Suprapubic skin (tissue), 4 donors: ENCODE results near the gene NCAPH2. TPM values are rescaled to one million over a fixed set of nuclear protein-coding genes. Genes with fewer than 3 reads are reported as not detected.

ENCODE experiments used
- DNase-seq, 2 donors: peaks; one replicate each; pipeline ENCODE4 v3.0.0-alpha.2; 2019; ENCODE audit warnings: low spot score in 2 of 2
- H3K27ac ChIP-seq: fragments of 200-600 bp; sonication (generic); one replicate; pipeline ENCODE4 v1.5.1; 2019
- H3K27me3 ChIP-seq: fragments of 200-600 bp; sonication (generic); one replicate; pipeline ENCODE4 v1.5.1; 2019
- H3K36me3 ChIP-seq: fragments of 200-600 bp; sonication (generic); one replicate; pipeline ENCODE4 v1.5.1; 2019
- H3K4me1 ChIP-seq: fragments of 200-600 bp; sonication (generic); one replicate; pipeline ENCODE4 v1.5.1; 2019
- H3K4me3 ChIP-seq: fragments of 200-600 bp; sonication (generic); one replicate; pipeline ENCODE4 v1.5.1; 2019; ENCODE audit warnings: mild to moderate bottlenecking
- H3K9me3 ChIP-seq: fragments of 200-600 bp; sonication (generic); one replicate; pipeline ENCODE4 v1.5.1; 2019
- EP300 ChIP-seq: sonication (generic); formaldehyde crosslinking; IDR thresholded peaks from one replicate; pipeline ENCODE4 v1.6.1; 2017; ENCODE audit warnings: antibody characterized with exemption
- POLR2A ChIP-seq, 2 donors: fragments of 450-650 bp; IDR thresholded peaks; one replicate each; pipeline ENCODE4 v1.6.1; 2017; ENCODE audit warnings: antibody characterized with exemption in 2 of 2, mild to moderate bottlenecking in 2 of 2, moderate library complexity in 2 of 2
- POLR2AphosphoS5 ChIP-seq, 3 donors: sonication (generic); formaldehyde crosslinking; IDR thresholded peaks; one replicate each; pipeline ENCODE4 v1.6.1; 2017; ENCODE audit warnings: antibody characterized with exemption in 3 of 3
- WGBS: methylation state at CpG from one replicate; pipeline ENCODE4 v1.1.5; 2018; 5-methylcytosine and 5-hydroxymethylcytosine counted together
- total RNA-seq, 4 donors: library from RNA; depleted of rRNA; stranded (reverse); fragments of >200 nt; gene quantifications; one replicate each; pipeline ENCODE4 v1.1.0, GENCODE V29; 2016
- TF ChIP-seq, protein P1 (sequence below), 2 donors: fragments of 200-600 bp in 1 of 2; fragments of 450-650 bp in 1 of 2; sonication (generic) in 1 of 2; IDR thresholded peaks; one replicate each; pipeline ENCODE4 v1.5.1; 2016 to 2019; ENCODE audit warnings: antibody characterized with exemption in 2 of 2, mild to moderate bottlenecking in 1 of 2, moderate library complexity in 1 of 2

Gene NCAPH2
- total RNA-seq, 4 donors from 2014 or later: 39.6 to 51.9 (median 50.0) TPM

DNA sequence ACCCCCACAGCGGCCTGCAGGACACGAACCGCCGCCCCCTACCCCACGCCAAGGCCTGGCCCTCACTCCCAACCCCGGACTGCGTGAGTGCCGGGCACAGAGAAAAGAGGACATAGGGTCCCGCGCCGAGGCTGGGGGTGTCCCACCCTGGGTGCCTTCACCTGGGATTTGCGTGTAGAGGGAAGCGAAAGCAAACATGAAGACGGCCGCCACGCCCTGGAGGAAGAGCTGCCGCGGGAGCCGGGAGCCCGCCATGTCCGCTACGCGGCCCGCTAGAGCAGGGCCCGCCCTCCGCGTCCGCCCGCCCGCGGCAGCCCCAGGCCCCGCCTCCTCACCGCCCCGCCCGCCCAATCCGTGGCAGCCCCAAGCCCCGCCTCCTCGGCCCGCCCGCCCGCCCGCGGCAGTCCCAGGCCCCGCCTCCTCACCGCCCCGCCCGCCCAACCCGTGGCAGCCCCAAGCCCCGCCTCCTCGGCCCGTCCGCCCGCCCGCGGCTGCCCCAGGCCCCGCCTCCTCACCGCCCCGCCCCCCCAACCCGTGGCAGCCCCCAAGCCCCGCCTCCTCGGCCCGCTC, 518 bp upstream of the NCAPH2 start, which contains the start of gene LMF2:
TSS of gene LMF2 (minus strand) at position 282 of the 570 bp plus-strand sequence. CDS start at position 255, 27 bp downstream.
- Histone ChIP-seq H3K36me3 (peaks cover 42% of the 10 kb centered on the region), H3K9me3 (no peaks in the 10 kb centered on the region), H3K27ac (peak within 1 kb of the TSS; percentile 86), H3K4me1 (peaks cover 49% of the 10 kb centered on the region), H3K4me3 (peak within 1 kb of the TSS; percentile 81), H3K27me3 (no peaks in the 10 kb centered on the region)
- no peak for TF ChIP-seq POLR2A (IDR thresholded peaks at IDR 0.05)
- no peak for TF ChIP-seq EP300
- WGBS: no CpG with 5 or more reads among the region's 62 CpGs
- peak; percentile 91 to 93 for DNase-seq

DNA sequence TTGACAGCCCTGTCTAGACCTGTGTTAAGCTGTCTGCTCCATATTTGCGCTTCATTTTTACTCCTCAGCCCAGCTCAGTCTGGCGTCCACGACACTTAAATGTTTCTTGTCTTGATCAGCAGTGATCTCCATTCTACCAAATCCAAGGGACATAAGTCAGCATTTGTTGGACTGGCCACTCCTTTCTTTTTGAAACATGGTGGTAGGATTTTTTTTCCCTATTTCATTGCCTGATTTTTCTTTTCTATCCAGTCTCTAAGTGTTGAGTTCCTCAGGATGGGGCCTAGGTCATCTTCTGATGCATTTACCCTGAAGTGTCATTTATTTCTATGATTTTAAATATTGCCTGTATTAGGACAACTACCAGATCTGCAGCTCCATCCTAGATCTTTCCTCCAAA, 873 bp downstream of the NCAPH2 start:
- peak overlapping the region; percentile 66 for H3K4me3 ChIP-seq
- peaks cover 29% of the 10 kb centered on the region for H3K36me3 ChIP-seq
- H3K9me3 ChIP-seq: no peaks in the 10 kb centered on the region
- H3K4me1 ChIP-seq: peaks cover 49% of the 10 kb centered on the region
- no peak for DNase-seq
- TF ChIP-seq EP300 (no peak), POLR2A (IDR thresholded peaks at IDR 0.05) (no peak), POLR2AphosphoS5 (IDR thresholded peaks at IDR 0.05) (no peak)
- TF ChIP-seq, protein P1, sequence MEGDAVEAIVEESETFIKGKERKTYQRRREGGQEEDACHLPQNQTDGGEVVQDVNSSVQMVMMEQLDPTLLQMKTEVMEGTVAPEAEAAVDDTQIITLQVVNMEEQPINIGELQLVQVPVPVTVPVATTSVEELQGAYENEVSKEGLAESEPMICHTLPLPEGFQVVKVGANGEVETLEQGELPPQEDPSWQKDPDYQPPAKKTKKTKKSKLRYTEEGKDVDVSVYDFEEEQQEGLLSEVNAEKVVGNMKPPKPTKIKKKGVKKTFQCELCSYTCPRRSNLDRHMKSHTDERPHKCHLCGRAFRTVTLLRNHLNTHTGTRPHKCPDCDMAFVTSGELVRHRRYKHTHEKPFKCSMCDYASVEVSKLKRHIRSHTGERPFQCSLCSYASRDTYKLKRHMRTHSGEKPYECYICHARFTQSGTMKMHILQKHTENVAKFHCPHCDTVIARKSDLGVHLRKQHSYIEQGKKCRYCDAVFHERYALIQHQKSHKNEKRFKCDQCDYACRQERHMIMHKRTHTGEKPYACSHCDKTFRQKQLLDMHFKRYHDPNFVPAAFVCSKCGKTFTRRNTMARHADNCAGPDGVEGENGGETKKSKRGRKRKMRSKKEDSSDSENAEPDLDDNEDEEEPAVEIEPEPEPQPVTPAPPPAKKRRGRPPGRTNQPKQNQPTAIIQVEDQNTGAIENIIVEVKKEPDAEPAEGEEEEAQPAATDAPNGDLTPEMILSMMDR (IDR thresholded peaks at IDR 0.05): no peak
- H3K27ac ChIP-seq: peak overlapping the region; percentile 86
- WGBS: 10% methylated on average over 3 of the region's 3 CpGs
- no peaks in the 10 kb centered on the region for H3K27me3 ChIP-seq

DNA sequence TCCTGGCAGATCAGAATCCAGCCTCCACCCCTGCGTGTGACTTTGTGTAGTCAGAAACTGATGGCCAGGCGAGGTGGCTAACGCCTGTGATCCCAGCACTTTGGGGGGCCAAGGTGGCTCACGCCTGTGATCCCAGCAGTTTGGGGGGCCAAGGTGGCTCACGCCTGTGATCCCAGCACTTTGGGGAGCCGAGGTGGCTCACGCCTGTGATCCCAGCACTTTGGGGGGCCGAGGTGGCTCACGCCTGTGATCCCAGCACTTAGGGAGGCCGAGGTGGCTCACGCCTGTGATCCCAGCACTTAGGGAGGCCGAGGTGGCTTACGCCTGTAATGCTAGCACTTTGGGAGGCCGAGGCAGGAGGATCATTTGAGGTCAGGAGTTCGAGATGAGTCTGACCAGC, 5.2 kb downstream of the NCAPH2 start:
- no peak for DNase-seq
- peaks cover 35% of the 10 kb centered on the region for H3K36me3 ChIP-seq
- no peak overlapping the region for H3K27ac ChIP-seq
- H3K27me3 ChIP-seq: no peaks in the 10 kb centered on the region
- TF ChIP-seq EP300 (no peak), POLR2AphosphoS5 (IDR thresholded peaks at IDR 0.05) (no peak), POLR2A (IDR thresholded peaks at IDR 0.05) (no peak)
- TF ChIP-seq, protein P1 (IDR thresholded peaks at IDR 0.05): no peak
- H3K9me3 ChIP-seq: no peaks in the 10 kb centered on the region
- H3K4me1 ChIP-seq: peaks cover 29% of the 10 kb centered on the region
- no peak overlapping the region for H3K4me3 ChIP-seq
- 91% methylated on average over 5 of the region's 15 CpGs for WGBS

DNA sequence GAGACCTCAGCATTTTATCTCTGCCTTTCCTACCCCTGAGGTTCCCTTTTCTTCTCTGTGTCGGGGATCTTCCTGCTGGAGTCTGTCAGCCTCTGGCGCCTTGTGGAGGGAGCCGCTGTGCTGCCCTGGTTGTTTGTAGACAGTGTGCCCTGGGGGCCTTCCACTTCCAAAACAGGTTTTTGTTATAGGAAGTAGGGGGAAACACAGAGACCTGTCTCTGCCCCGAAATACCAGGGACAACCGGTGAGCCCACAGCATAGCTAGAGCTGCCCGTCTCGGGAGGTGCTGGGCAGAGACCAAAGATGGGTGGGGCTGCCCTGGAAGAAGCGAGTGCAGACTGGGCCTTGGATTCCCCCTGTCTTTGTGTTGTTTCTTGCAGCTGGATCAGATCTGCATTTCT, 8.0 kb downstream of the NCAPH2 start:
- peaks cover 14% of the 10 kb centered on the region for H3K4me1 ChIP-seq
- no peak for DNase-seq
- H3K9me3 ChIP-seq: no peaks in the 10 kb centered on the region
- TF ChIP-seq EP300: no peak
- TF ChIP-seq, protein P1 (IDR thresholded peaks at IDR 0.05): no peak
- no peak for TF ChIP-seq POLR2AphosphoS5 (IDR thresholded peaks at IDR 0.05)
- TF ChIP-seq POLR2A (IDR thresholded peaks at IDR 0.05): no peak
- no peak overlapping the region for H3K27ac ChIP-seq
- H3K36me3 ChIP-seq: peaks cover 58% of the 10 kb centered on the region
- H3K27me3 ChIP-seq: no peaks in the 10 kb centered on the region
- H3K4me3 ChIP-seq: no peak overlapping the region
- 66% methylated on average over 7 of the region's 8 CpGs for WGBS

GRCh38 chr22:50516891-50517290, 8.9 kb downstream of the NCAPH2 start:
- peaks cover 11% of the 10 kb centered on the region for H3K4me1 ChIP-seq
- H3K27ac ChIP-seq: no peak overlapping the region
- no peaks in the 10 kb centered on the region for H3K9me3 ChIP-seq
- 90% methylated on average over 16 of the region's 16 CpGs for WGBS
- peaks cover 61% of the 10 kb centered on the region for H3K36me3 ChIP-seq
- no peak for DNase-seq
- H3K27me3 ChIP-seq: no peaks in the 10 kb centered on the region
- no peak overlapping the region for H3K4me3 ChIP-seq
- TF ChIP-seq POLR2A (IDR thresholded peaks at IDR 0.05) (no peak), POLR2AphosphoS5 (IDR thresholded peaks at IDR 0.05) (no peak), EP300 (no peak)
- TF ChIP-seq, protein P1 (IDR thresholded peaks at IDR 0.05): no peak
